ENCODE results near the gene DEFB113. TPM values are rescaled to one million over a fixed set of nuclear protein-coding genes. Genes with fewer than 3 reads are reported as not detected.

Gene DEFB113
- total RNA-seq, 1 experiment from 2014 or later, result not detected

DNA sequence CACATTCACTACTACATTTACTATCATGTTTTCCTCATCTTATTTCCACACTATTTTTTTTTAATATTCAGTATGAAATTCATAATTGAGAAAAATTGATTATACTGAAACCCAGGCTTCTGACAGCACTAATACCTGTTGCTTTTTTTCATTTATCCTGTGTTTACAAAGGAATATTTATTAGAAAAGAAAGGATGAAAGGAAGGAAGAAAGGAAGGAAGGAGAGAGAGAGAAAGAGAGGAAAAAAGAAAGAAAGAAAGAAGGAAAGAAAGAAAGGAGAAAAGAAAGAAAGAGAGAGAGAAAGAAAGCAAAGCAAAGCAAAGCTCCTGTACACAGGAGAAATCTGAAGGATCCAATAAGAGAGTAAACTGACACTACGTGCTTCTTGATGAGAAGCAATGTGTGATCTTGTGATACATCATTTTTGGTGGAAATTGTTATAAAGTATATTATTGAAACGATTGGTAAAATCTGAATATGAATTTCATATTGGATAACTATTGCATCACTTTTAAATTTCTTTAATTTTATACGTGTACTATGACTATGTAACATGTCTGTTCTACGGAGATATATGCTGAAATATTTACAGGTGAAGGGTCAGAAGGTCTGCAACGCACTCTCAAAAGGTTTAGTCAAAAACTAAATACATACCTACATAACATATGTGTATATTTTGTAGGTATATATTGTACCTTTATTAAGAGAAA is 49.3 kb downstream of the DEFB113 start:
- H3K27ac ChIP-seq, result no peak overlapping the region
- H3K4me1 ChIP-seq (replicated peaks), result no peaks in the 10 kb centered on the region
- DNase-seq (ENCODE audit: low read depth in 1 of 2, low spot score in 2 of 2), result no peak
- H3K36me3 ChIP-seq, result no peaks in the 10 kb centered on the region
- no peaks in the 10 kb centered on the region for H3K9me3 ChIP-seq (replicated peaks)
- no peak overlapping the region for H3K4me3 ChIP-seq
- H3K27me3 ChIP-seq (replicated peaks), result no peaks in the 10 kb centered on the region

DNA sequence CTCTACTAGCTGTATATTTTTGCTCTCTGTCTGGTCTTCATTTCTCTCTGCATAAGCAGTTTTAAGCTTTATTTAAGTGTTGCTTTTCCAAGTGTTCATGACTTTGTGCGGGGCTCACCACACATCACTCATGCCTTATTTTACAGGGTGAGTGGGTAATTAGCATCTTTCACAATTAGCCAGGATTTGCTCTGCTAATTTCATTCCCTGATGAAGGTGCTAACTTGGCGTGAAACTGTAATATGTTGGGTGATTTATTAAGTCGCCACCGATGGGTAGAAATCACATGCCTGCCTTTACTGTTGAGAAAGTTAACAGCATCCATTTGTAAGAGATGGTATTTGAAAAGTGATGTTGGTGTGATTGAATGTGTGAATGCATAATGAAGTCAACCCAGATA is 50.2 kb downstream of the DEFB113 start:
- Histone ChIP-seq H3K4me3 (no peak overlapping the region), H3K27me3 (replicated peaks) (no peaks in the 10 kb centered on the region), H3K4me1 (replicated peaks) (no peaks in the 10 kb centered on the region), H3K9me3 (replicated peaks) (no peaks in the 10 kb centered on the region), H3K27ac (no peak overlapping the region), H3K36me3 (no peaks in the 10 kb centered on the region)
- no peak for DNase-seq (ENCODE audit: low read depth in 1 of 2, low spot score in 2 of 2)

DNA sequence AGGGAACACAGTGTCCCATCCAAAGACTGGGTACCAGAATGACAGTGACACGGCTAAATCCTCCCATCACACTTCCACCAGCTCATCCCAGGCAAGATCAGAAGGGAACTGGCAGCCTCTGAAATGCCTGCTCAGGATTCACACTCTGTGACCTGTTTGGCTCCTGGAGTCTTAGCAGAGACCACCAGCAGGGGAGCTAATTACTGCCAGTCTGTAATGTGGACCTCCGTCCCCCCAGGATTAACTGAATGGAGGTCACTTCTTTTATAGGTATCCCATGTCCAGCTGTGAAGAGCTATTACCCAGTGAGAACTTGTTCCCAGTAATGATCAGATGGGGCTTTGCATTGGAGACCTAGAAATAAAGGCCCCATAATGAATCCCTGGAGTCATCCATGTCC is 50.6 kb downstream of the DEFB113 start:
- no peaks in the 10 kb centered on the region for H3K9me3 ChIP-seq (replicated peaks)
- no peaks in the 10 kb centered on the region for H3K36me3 ChIP-seq
- no peak for DNase-seq (ENCODE audit: low read depth in 1 of 2, low spot score in 2 of 2)
- no peaks in the 10 kb centered on the region for H3K4me1 ChIP-seq (replicated peaks)
- no peak overlapping the region for H3K4me3 ChIP-seq
- H3K27me3 ChIP-seq (replicated peaks), result no peaks in the 10 kb centered on the region
- no peak overlapping the region for H3K27ac ChIP-seq

Other genes starting within 250 kb of the DEFB113 start
- not detected in 2 replicates for gene CRISP3, start 225.2 kb downstream of the DEFB113 start, total RNA-seq (2014; rRNA removed; shearing (Covaris generic))
- not detected in 2 replicates for gene PGK2, start 182.3 kb downstream of the DEFB113 start, total RNA-seq (2014; rRNA removed; shearing (Covaris generic))
- not detected in 2 replicates for gene CRISP1, start 103.1 kb downstream of the DEFB113 start, total RNA-seq (2014; rRNA removed; shearing (Covaris generic))
- gene DEFB114, start 5.5 kb downstream of the DEFB113 start, total RNA-seq (2014; rRNA removed; shearing (Covaris generic)), result not detected in 2 replicates
- gene DEFB110, start 52.4 kb upstream of the DEFB113 start, total RNA-seq (2014; rRNA removed; shearing (Covaris generic)), result not detected in 2 replicates
- gene DEFB112, start 80.3 kb upstream of the DEFB113 start, total RNA-seq (2014; rRNA removed; shearing (Covaris generic)), result not detected in 2 replicates